Osteoblast (primary cell): ENCODE results near the gene CCDC107. TPM values are rescaled to one million over a fixed set of nuclear protein-coding genes. Genes with fewer than 3 reads are reported as not detected.
A peak's percentile ranks its signal among the peaks of the same experiment; 100 is the strongest.

ENCODE experiments used
- DNase-seq: peaks from one replicate; pipeline ENCODE4 v3.0.0; 2011; ENCODE audit warnings: low spot score, mixed read lengths; ENCODE audit not compliant: insufficient read length; ENCODE audit errors: missing footprints
- H2AFZ ChIP-seq: 2 replicates; pipeline ENCODE4 v1.6.0; 2011; ENCODE audit warnings: mild to moderate bottlenecking, low read length
- H3K27ac ChIP-seq: 2 replicates; pipeline ENCODE4 v1.5.1; 2011; ENCODE audit warnings: mild to moderate bottlenecking, low read depth, low read length, moderate library complexity
- H3K27me3 ChIP-seq: 2 replicates; pipeline ENCODE4 v1.6.0; 2012; ENCODE audit warnings: mild to moderate bottlenecking, control low read depth, inconsistent platforms, low read length, moderate library complexity; ENCODE audit not compliant: insufficient read depth
- H3K36me3 ChIP-seq: 2 replicates; pipeline ENCODE4 v1.5.1; 2011; ENCODE audit warnings: mild to moderate bottlenecking, low read length, control low read depth, moderate library complexity; ENCODE audit not compliant: insufficient read depth
- H3K4me1 ChIP-seq: 2 replicates; pipeline ENCODE4 v1.5.1; 2011; ENCODE audit warnings: mild to moderate bottlenecking, low read length, control low read depth, moderate library complexity; ENCODE audit not compliant: insufficient read depth
- H3K4me2 ChIP-seq: 2 replicates; pipeline ENCODE4 v1.6.0; 2011; ENCODE audit warnings: mild to moderate bottlenecking, low read length; ENCODE audit not compliant: insufficient read depth
- H3K4me3 ChIP-seq: fragments of 200-600 bp; sonication (generic); 3 replicates; pipeline ENCODE4 v1.5.1; 2012; ENCODE audit warnings: mild to moderate bottlenecking, low read length, inconsistent platforms; ENCODE audit not compliant: insufficient read depth
- H3K79me2 ChIP-seq: 2 replicates; pipeline ENCODE4 v1.6.0; 2012; ENCODE audit warnings: mild to moderate bottlenecking, low read length, control low read depth, inconsistent platforms; ENCODE audit not compliant: insufficient read depth
- H3K9me3 ChIP-seq: 2 replicates; pipeline ENCODE4 v1.5.1; 2011; ENCODE audit warnings: low read depth, low read length, control low read depth
- H4K20me1 ChIP-seq: 2 replicates; pipeline ENCODE4 v1.6.0; 2012; ENCODE audit warnings: mild to moderate bottlenecking, low read length, control low read depth; ENCODE audit not compliant: insufficient read depth
- CTCF ChIP-seq: IDR thresholded peaks from 2 replicates; pipeline ENCODE4 v1.5.1; 2011; ENCODE audit warnings: mild to moderate bottlenecking, low read depth, low read length, moderate library complexity; ENCODE audit errors: extremely low read depth
- total RNA-seq: library from RNA; depleted of rRNA; stranded (reverse); fragments of >200 nt; gene quantifications from 2 replicates; pipeline ENCODE4 v1.2.3, GENCODE V29; 2012

Gene CCDC107
- total RNA-seq, 1 donor: 15.6 TPM

- peaks cover 8% of the 10 kb centered on the region for H3K79me2 ChIP-seq
- no peaks in the 10 kb centered on the region for H4K20me1 ChIP-seq
- H2AFZ ChIP-seq: peak within 1 kb of the TSS; percentile 93
- H3K9me3 ChIP-seq: no peaks in the 10 kb centered on the region
- H3K4me2 ChIP-seq: peak within 1 kb of the TSS; percentile 96
- H3K36me3 ChIP-seq: peaks cover 22% of the 10 kb centered on the region
- DNase-seq: peak; percentile 99
- no peaks in the 10 kb centered on the region for H3K27me3 ChIP-seq
- peak within 1 kb of the TSS; percentile 78 for H3K4me3 ChIP-seq
- no peak for TF ChIP-seq CTCF
- peaks cover 15% of the 10 kb centered on the region for H3K4me1 ChIP-seq
- H3K27ac ChIP-seq: peak within 1 kb of the TSS; percentile 24
These were observed 6.7 kb downstream of the CCDC107 start, which contains the start of gene ARHGEF39 for GRCh38 chr9:35664531-35665470. TSS of gene ARHGEF39 (minus strand) at chr9:35665195. CDS start at chr9:35665169, 26 bp downstream.

GRCh38 chr9:35665471-35665818, 7.4 kb downstream of the CCDC107 start:
- no peak for DNase-seq
- peak overlapping the region; percentile 24 for H3K27ac ChIP-seq
- H3K4me2 ChIP-seq: peak overlapping the region; percentile 96

GRCh38 chr9:35666045-35666444, 8.0 kb downstream of the CCDC107 start:
- H3K27me3 ChIP-seq: no peaks in the 10 kb centered on the region
- peaks cover 15% of the 10 kb centered on the region for H3K4me1 ChIP-seq
- peaks cover 11% of the 10 kb centered on the region for H3K36me3 ChIP-seq
- no peak overlapping the region for H2AFZ ChIP-seq
- no peaks in the 10 kb centered on the region for H3K9me3 ChIP-seq
- H3K27ac ChIP-seq: no peak overlapping the region
- no peaks in the 10 kb centered on the region for H4K20me1 ChIP-seq
- no peak for DNase-seq
- TF ChIP-seq CTCF: no peak
- H3K4me3 ChIP-seq: no peak overlapping the region
- no peaks in the 10 kb centered on the region for H3K79me2 ChIP-seq
- no peak overlapping the region for H3K4me2 ChIP-seq

More at GRCh38 chr9:35665471-35665818, 7.4 kb downstream of the CCDC107 start:
- Histone ChIP-seq H3K9me3 (no peaks in the 10 kb centered on the region), H4K20me1 (no peaks in the 10 kb centered on the region), H3K4me3 (peak overlapping the region; percentile 78), H3K4me1 (peaks cover 15% of the 10 kb centered on the region), H3K27me3 (no peaks in the 10 kb centered on the region), H3K36me3 (peaks cover 17% of the 10 kb centered on the region), H3K79me2 (peaks cover 3% of the 10 kb centered on the region), H2AFZ (peak overlapping the region; percentile 93)
- TF ChIP-seq CTCF: no peak

GRCh38 chr9:35666549-35666948, 8.5 kb downstream of the CCDC107 start:
- Histone ChIP-seq H3K4me1 (peaks cover 15% of the 10 kb centered on the region), H3K79me2 (no peaks in the 10 kb centered on the region)
- TF ChIP-seq CTCF: no peak

More at GRCh38 chr9:35666549-35666948, 8.5 kb downstream of the CCDC107 start:
- no peak overlapping the region for H3K4me3 ChIP-seq
- no peak overlapping the region for H3K4me2 ChIP-seq
- H4K20me1 ChIP-seq: no peaks in the 10 kb centered on the region
- DNase-seq: no peak
- H3K27ac ChIP-seq: no peak overlapping the region
- H3K9me3 ChIP-seq: no peaks in the 10 kb centered on the region
- H3K27me3 ChIP-seq: no peaks in the 10 kb centered on the region
- peaks cover 7% of the 10 kb centered on the region for H3K36me3 ChIP-seq
- H2AFZ ChIP-seq: no peak overlapping the region
